SK-N-SH (cell line): ENCODE measurements around the gene PKNOX2. TPM values are rescaled to one million over a fixed set of nuclear protein-coding genes. Genes with fewer than 3 reads are reported as not detected.

Experiments used
- CTCF ChIA-PET: fragments of 300-600, 350-600 bp; formaldehyde crosslinking; extraction: SDS; loops from one replicate; lab custom pipeline; 2021; lab: Yijun Ruan, JAX
- POLR2A ChIA-PET: fragments of 350-600 bp; sonication (Branson Sonifier 250); formaldehyde crosslinking; extraction: SDS; loops from one replicate; lab custom pipeline; 2020; ENCODE audit warnings: antibody characterized with exemption, inconsistent platforms; lab: Yijun Ruan, JAX
- DNase-seq: peaks from one replicate; pipeline ENCODE4 v3.0.0; 2012
- H2AFZ ChIP-seq: fragments of 200-600 bp; sonication (generic); 2 replicates; pipeline ENCODE4 v1.8.1; 2016; ENCODE audit warnings: antibody characterized with exemption, mild to moderate bottlenecking, low read depth
- H3F3A ChIP-seq: fragments of 200-600 bp; sonication (generic); replicated peaks from 2 replicates; pipeline ENCODE3; 2016; ENCODE audit warnings: antibody characterized with exemption, mild to moderate bottlenecking; ENCODE audit not compliant: insufficient read depth
- H3K27ac ChIP-seq, 2 experiments: fragments of 200-500 bp in 1 of 2; fragments of 200-600 bp in 1 of 2; sonication (Bioruptor generic) in 1 of 2; sonication (generic), shearing (Covaris generic) in 1 of 2; 2 replicates each; pipeline versions ENCODE4 v1.5.1 to v1.6.1; 2014 to 2016; ENCODE audit warnings: low read depth in 2 of 2, inconsistent platforms in 1 of 2, low read length in 1 of 2, mild to moderate bottlenecking in 1 of 2, mixed read lengths in 1 of 2
- H3K27me3 ChIP-seq: fragments of 200-600 bp; sonication (generic), shearing (Covaris generic); 2 replicates; pipeline ENCODE4 v1.6.1; 2016; ENCODE audit warnings: mixed run types; ENCODE audit not compliant: insufficient read depth
- H3K36me3 ChIP-seq, 2 experiments: fragments of 200-500 bp in 1 of 2; fragments of 200-600 bp in 1 of 2; sonication (Bioruptor generic) in 1 of 2; sonication (generic) in 1 of 2; replicated peaks in 1 of 2; 2 replicates each; pipeline versions ENCODE3 to v1.5.1; 2014 to 2016; ENCODE audit warnings: low read length in 1 of 2, mild to moderate bottlenecking in 1 of 2; ENCODE audit not compliant: insufficient read depth in 2 of 2, control insufficient read depth in 1 of 2
- H3K4me1 ChIP-seq, 2 experiments: fragments of 200-500 bp in 1 of 2; fragments of 200-600 bp in 1 of 2; sonication (Bioruptor generic) in 1 of 2; sonication (generic), shearing (Covaris generic) in 1 of 2; 2 replicates each; pipeline versions ENCODE4 v1.5.1 to v1.6.1; 2014 to 2016; ENCODE audit warnings: low read depth in 1 of 2, low read length in 1 of 2, mixed run types in 1 of 2; ENCODE audit not compliant: insufficient read depth in 2 of 2, control insufficient read depth in 1 of 2
- H3K4me2 ChIP-seq: fragments of 200-600 bp; sonication (generic), shearing (Covaris generic); 2 replicates; pipeline ENCODE4 v1.6.1; 2017; ENCODE audit warnings: mixed run types
- H3K4me3 ChIP-seq, 2 experiments: fragments of 200-500 bp in 1 of 2; fragments of 200-600 bp in 1 of 2; sonication (Bioruptor generic) in 1 of 2; sonication (generic), shearing (Covaris generic) in 1 of 2; 2 replicates each; pipeline versions ENCODE4 v1.5.1 to v1.8.1; 2014 to 2016; ENCODE audit warnings: low read depth in 2 of 2, inconsistent platforms in 1 of 2, low read length in 1 of 2, mild to moderate bottlenecking in 1 of 2, mixed read lengths in 1 of 2, moderate library complexity in 1 of 2
- H3K79me2 ChIP-seq: fragments of 200-600 bp; sonication (generic); 2 replicates; pipeline ENCODE4 v1.8.1; 2017; ENCODE audit warnings: mild to moderate bottlenecking; ENCODE audit not compliant: insufficient read depth
- H3K9ac ChIP-seq: fragments of 200-600 bp; sonication (generic); 2 replicates; pipeline ENCODE4 v1.6.1; 2017; ENCODE audit warnings: mixed run types
- H3K9me2 ChIP-seq: fragments of 200-600 bp; sonication (generic); 2 replicates; pipeline ENCODE4 v1.6.1; 2017; ENCODE audit warnings: mixed run types
- H3K9me3 ChIP-seq: fragments of 200-600 bp; sonication (generic); 2 replicates; pipeline ENCODE4 v1.6.1; 2017; ENCODE audit warnings: mixed run types, mild to moderate bottlenecking, moderate library complexity
- H4K20me1 ChIP-seq: fragments of 200-600 bp; sonication (generic); 2 replicates; pipeline ENCODE4 v1.6.1; 2017; ENCODE audit warnings: mild to moderate bottlenecking, mixed run types; ENCODE audit not compliant: insufficient read depth
- ELF1 ChIP-seq: IDR thresholded peaks from 2 replicates; pipeline ENCODE4 v1.4.0; 2012
- EP300 ChIP-seq, 2 experiments: IDR thresholded peaks; 2 replicates each; pipeline versions ENCODE4 v1.4.0 to v1.6.1; 2012; ENCODE audit warnings: borderline replicate concordance in 1 of 2, low read depth in 1 of 2, low read length in 1 of 2
- EZH2phosphoT487 ChIP-seq: fragments of 200-600 bp; sonication (generic); IDR thresholded peaks from 2 replicates; pipeline ENCODE4 v1.6.1; 2017; ENCODE audit warnings: low read depth, mixed run types, mild to moderate bottlenecking, antibody characterized with exemption, moderate library complexity, borderline replicate concordance
- FOXJ3 ChIP-seq: sonication (generic); formaldehyde crosslinking; IDR thresholded peaks from 2 replicates; pipeline ENCODE4 v1.5.1; 2020; ENCODE audit warnings: mild to moderate bottlenecking, missing genetic modification reagents
- GABPA ChIP-seq: IDR thresholded peaks from 2 replicates; pipeline ENCODE4 v1.4.0; 2012; ENCODE audit warnings: low read depth, mild to moderate bottlenecking
- JUND ChIP-seq: IDR thresholded peaks from 2 replicates; pipeline ENCODE4 v1.4.0; 2012
- MEF2A ChIP-seq: IDR thresholded peaks from 2 replicates; pipeline ENCODE4 v1.4.0; 2012; ENCODE audit warnings: low read depth, borderline replicate concordance
- MXI1 ChIP-seq: IDR thresholded peaks from 2 replicates; pipeline ENCODE4 v1.6.1; 2012; ENCODE audit warnings: mild to moderate bottlenecking, low read depth, low read length, improper control_type of control experiment
- NFIC ChIP-seq: IDR thresholded peaks from 2 replicates; pipeline ENCODE4 v1.4.0; 2012; ENCODE audit warnings: borderline replicate concordance
- NRF1 ChIP-seq: IDR thresholded peaks from 2 replicates; pipeline ENCODE4 v1.6.1; 2012; ENCODE audit warnings: low read depth, mild to moderate bottlenecking, low read length
- PBX3 ChIP-seq: IDR thresholded peaks from 2 replicates; pipeline ENCODE4; 2012
- POLR2AphosphoS5 ChIP-seq: IDR thresholded peaks from 2 replicates; pipeline ENCODE4 v1.6.1; 2012; ENCODE audit warnings: low read depth, low read length
- RAD21 ChIP-seq: IDR thresholded peaks from 2 replicates; pipeline ENCODE4 v1.6.1; 2012; ENCODE audit warnings: mild to moderate bottlenecking, low read length
- RCOR1 ChIP-seq: fragments of 150-350 bp; IDR thresholded peaks from 2 replicates; pipeline ENCODE4 v1.6.1; 2017; ENCODE audit warnings: antibody characterized with exemption, low read length
- RFX5 ChIP-seq: IDR thresholded peaks from 2 replicates; pipeline ENCODE4 v1.6.1; 2012; ENCODE audit warnings: mild to moderate bottlenecking, improper control_type of control experiment, low read length
- TCF12 ChIP-seq: IDR thresholded peaks from 2 replicates; pipeline ENCODE4 v1.4.0; 2012
- TEAD4 ChIP-seq: IDR thresholded peaks from 2 replicates; pipeline ENCODE4 v1.4.0; 2012; ENCODE audit warnings: mild to moderate bottlenecking, borderline replicate concordance; ENCODE audit not compliant: insufficient read depth
- USF1 ChIP-seq: IDR thresholded peaks from 2 replicates; pipeline ENCODE4 v1.4.0; 2012; ENCODE audit warnings: low read depth, borderline replicate concordance
- YY1 ChIP-seq: IDR thresholded peaks from 2 replicates; pipeline ENCODE4 v1.4.0; 2012; ENCODE audit warnings: low read depth, mild to moderate bottlenecking
- WGBS: methylation state at CpG from one replicate; pipeline ENCODE4 v1.1.6; 2017; ENCODE audit warnings: low lambda C conversion rate; 5-methylcytosine and 5-hydroxymethylcytosine counted together
- polyA plus RNA-seq, 3 experiments: library from polyadenylated mRNA; depleted of rRNA; stranded (reverse); fragments of >200 nt; gene quantifications; 2 replicates each; pipeline ENCODE4 v1.2.3, GENCODE V29; 2012
- TF ChIP-seq, protein P1 (sequence below): IDR thresholded peaks from 2 replicates; pipeline ENCODE4 v1.6.1; 2012; ENCODE audit warnings: mild to moderate bottlenecking, low read depth, low read length, moderate library complexity

PKNOX2 gene
- polyA plus RNA-seq, 1 of the 3 experiments (the other 2 are of a cell fraction), result 0.02 TPM

DNA sequence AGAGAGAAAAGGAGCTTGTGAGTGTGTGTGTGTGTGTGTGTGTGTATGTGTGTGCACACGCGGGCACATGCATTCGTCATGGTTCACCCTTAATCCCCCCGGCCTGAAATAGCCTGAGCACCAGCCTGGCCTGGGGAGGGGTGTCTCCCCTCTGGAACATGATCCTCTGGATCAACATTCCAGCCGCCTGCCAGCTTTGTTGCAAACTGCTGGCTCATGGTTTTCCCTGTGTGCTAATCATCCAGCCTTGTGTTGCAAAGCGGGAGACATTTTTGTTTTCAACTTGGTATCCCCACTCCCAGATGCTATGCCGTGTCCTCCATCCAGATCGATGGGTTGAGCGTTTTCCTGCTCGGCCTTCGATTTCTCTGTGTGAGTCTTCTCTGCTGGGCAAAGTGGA, 237.2 kb downstream of the PKNOX2 start:
- ChIA-PET CTCF (interaction anchor here (0.9 to 7.6 kb wide), 5 partner anchors 27 to 662 kb away, joined by 3 to 100 read pairs (median 12); partner anchors contain the start of gene NRGN), POLR2A (no interaction called here)
- no peak for TF ChIP-seq TEAD4
- no peak for TF ChIP-seq GABPA
- TF ChIP-seq ELF1, result no peak
- no peak for TF ChIP-seq NFIC
- no peak for TF ChIP-seq USF1
- no peak for TF ChIP-seq POLR2AphosphoS5
- TF ChIP-seq TCF12, result no peak
- TF ChIP-seq RAD21, result no peak
- TF ChIP-seq EP300 (IDR thresholded peaks at IDR 0.05; ENCODE audit: borderline replicate concordance in 1 of 2, low read depth in 1 of 2, low read length in 1 of 2), result no peak
- no peak for TF ChIP-seq NRF1
- TF ChIP-seq, protein P1, sequence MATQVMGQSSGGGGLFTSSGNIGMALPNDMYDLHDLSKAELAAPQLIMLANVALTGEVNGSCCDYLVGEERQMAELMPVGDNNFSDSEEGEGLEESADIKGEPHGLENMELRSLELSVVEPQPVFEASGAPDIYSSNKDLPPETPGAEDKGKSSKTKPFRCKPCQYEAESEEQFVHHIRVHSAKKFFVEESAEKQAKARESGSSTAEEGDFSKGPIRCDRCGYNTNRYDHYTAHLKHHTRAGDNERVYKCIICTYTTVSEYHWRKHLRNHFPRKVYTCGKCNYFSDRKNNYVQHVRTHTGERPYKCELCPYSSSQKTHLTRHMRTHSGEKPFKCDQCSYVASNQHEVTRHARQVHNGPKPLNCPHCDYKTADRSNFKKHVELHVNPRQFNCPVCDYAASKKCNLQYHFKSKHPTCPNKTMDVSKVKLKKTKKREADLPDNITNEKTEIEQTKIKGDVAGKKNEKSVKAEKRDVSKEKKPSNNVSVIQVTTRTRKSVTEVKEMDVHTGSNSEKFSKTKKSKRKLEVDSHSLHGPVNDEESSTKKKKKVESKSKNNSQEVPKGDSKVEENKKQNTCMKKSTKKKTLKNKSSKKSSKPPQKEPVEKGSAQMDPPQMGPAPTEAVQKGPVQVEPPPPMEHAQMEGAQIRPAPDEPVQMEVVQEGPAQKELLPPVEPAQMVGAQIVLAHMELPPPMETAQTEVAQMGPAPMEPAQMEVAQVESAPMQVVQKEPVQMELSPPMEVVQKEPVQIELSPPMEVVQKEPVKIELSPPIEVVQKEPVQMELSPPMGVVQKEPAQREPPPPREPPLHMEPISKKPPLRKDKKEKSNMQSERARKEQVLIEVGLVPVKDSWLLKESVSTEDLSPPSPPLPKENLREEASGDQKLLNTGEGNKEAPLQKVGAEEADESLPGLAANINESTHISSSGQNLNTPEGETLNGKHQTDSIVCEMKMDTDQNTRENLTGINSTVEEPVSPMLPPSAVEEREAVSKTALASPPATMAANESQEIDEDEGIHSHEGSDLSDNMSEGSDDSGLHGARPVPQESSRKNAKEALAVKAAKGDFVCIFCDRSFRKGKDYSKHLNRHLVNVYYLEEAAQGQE, result no peak
- no peak for TF ChIP-seq FOXJ3 (CRISPR knock-in tag)
- TF ChIP-seq YY1, result no peak
- no peak for TF ChIP-seq MXI1
- TF ChIP-seq RCOR1, result no peak
- TF ChIP-seq EZH2phosphoT487, result no peak
- TF ChIP-seq PBX3, result no peak
- no peak for TF ChIP-seq JUND
- TF ChIP-seq MEF2A, result no peak
- TF ChIP-seq RFX5, result no peak
- H3K9ac ChIP-seq, result no peak overlapping the region
- H3F3A ChIP-seq, result no peaks in the 10 kb centered on the region
- H3K36me3 ChIP-seq, result no peaks in the 10 kb centered on the region
- WGBS, result 79% methylated on average over 11 of the region's 11 CpGs
- no peak overlapping the region for H3K4me2 ChIP-seq
- no peaks in the 10 kb centered on the region for H3K9me2 ChIP-seq
- DNase-seq, result no peak
- peaks cover 29% of the 10 kb centered on the region; the same call in 1 of the 2 replicates for H3K27me3 ChIP-seq
- no peak overlapping the region for H2AFZ ChIP-seq
- no peaks in the 10 kb centered on the region for H3K79me2 ChIP-seq
- peaks cover 0 to 11% of the 10 kb centered on the region in 2 experiments; a peak in 2 of 4 replicates for H3K4me1 ChIP-seq
- no peaks in the 10 kb centered on the region for H4K20me1 ChIP-seq
- no peaks in the 10 kb centered on the region for H3K9me3 ChIP-seq
- no peak overlapping the region for H3K4me3 ChIP-seq
- H3K27ac ChIP-seq, result no peak overlapping the region
